GM12873 (cell line): ENCODE measurements around the gene INSR.

ENCODE experiments used
- TF ChIP-seq, protein P1 (sequence below): IDR thresholded peaks from 2 replicates; pipeline ENCODE4 v1.5.1; 2012; ENCODE audit warnings: low read depth, mild to moderate bottlenecking, moderate library complexity, low read length, control low read depth; ENCODE audit not compliant: insufficient read depth; ENCODE audit errors: missing control alignments

The INSR gene

DNA sequence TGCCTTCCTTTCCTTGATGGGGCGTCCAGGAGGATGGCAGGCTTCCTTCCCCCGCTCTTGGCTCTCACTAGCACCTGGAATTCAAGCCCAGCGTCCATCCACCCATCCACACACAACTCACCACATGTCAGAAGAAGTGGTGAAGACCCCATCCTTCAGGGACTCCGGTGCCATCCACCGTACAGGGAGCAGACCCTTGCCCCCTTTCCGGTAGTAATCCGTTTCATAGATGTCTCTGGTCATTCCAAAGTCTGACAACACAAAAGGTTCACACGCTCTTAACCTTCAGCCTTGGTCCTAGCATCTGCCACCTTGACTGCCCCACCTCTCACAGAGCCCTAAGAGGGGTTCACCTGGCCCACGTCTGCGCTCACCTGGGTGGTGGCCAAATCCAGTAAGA lies 173.7 kb downstream of the INSR start:
- TF ChIP-seq, protein P1, sequence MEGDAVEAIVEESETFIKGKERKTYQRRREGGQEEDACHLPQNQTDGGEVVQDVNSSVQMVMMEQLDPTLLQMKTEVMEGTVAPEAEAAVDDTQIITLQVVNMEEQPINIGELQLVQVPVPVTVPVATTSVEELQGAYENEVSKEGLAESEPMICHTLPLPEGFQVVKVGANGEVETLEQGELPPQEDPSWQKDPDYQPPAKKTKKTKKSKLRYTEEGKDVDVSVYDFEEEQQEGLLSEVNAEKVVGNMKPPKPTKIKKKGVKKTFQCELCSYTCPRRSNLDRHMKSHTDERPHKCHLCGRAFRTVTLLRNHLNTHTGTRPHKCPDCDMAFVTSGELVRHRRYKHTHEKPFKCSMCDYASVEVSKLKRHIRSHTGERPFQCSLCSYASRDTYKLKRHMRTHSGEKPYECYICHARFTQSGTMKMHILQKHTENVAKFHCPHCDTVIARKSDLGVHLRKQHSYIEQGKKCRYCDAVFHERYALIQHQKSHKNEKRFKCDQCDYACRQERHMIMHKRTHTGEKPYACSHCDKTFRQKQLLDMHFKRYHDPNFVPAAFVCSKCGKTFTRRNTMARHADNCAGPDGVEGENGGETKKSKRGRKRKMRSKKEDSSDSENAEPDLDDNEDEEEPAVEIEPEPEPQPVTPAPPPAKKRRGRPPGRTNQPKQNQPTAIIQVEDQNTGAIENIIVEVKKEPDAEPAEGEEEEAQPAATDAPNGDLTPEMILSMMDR, result no peak

DNA sequence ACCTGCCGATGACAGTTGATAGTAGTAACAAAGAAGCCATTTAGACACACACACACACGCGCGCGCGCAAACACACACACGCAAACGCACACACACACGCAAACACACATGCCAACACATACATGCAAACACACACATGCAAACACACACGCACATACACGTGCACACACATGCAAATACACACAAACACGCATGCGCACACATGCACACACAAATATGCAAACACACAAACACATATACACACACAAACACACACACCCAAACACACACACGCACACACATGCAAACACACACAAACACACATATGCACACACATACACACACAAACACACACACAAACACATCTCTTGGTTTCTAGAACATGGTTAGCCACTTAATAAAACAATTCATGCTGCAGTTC lies 174.6 kb downstream of the INSR start:
- TF ChIP-seq, protein P1, result no peak

DNA sequence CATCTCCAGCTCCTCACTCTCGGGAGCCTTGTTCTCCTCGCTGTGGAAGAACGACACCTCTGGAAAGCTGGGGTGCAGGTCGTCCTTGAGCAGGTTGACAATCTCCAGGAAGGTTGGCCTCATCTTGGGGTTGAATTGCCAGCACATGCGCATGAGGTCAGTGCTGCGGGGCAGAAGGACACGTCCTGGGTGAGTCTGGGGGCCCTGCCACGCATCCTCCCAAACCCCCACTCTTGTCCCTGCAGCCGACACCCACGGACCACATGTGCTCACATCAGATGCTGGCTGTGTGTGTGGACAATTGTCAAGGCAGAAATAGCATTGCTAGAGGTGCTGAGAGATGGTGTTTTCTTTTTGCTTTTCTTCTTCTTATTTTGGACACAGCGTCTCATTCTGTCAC lies 177.0 kb downstream of the INSR start:
- TF ChIP-seq, protein P1, result no peak

DNA sequence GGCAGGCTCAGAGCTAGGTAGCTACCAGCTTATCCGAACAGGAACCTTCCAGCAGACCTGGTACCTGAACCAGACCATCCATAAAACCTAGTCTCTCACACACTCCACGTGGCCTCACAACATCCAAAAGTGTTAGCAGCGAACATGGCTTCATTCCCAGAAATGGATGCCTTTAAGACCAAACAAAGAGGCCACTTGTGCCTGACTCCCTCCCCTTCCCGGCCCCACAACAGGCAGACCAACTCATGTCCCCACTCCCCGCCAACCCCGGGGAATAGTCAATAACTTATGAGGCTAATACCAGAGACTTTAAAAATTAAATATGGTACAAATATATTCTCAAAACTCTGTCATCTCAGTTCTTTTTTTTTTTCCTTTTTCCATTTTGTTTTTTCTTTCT lies 178.5 kb downstream of the INSR start:
- TF ChIP-seq, protein P1, result no peak

DNA sequence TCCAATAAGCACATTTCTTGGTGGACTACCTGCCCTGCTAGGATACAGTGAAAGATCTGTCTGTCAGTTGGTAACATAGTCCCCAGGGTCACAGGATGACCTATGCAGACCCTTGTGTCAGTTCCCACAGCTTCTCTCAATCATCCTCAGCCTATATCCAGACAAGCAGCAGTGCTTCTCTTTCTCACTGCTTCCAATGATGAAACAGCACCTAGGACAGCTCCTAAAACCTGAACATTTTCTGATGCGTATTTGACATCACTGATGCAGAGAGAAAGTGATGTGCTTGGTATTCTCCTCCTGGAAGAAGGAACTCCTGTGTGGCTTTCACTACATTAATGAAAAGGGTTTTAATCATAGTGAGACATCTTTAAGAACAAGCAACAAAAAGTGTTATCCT lies 181.0 kb downstream of the INSR start:
- TF ChIP-seq, protein P1, result no peak

DNA sequence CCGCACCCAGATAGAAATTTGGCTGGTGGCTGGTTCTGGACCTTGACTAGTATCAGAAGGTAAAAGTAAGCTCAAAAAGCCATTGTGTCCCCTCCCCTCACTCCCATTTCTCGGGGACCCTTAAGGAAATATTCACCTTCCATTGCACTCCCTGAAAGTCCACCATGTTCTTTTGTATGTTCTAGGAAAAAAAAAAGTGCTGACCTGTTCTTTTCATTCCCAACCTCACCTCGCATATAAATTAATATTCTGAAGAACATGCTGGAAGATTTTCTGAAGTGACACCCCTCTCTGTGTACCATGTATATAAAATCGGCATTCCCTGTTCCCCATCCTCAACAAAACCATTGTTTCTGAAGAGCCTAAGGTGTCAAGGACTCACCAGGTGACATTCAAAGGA lies 181.5 kb downstream of the INSR start:
- TF ChIP-seq, protein P1, result no peak

DNA sequence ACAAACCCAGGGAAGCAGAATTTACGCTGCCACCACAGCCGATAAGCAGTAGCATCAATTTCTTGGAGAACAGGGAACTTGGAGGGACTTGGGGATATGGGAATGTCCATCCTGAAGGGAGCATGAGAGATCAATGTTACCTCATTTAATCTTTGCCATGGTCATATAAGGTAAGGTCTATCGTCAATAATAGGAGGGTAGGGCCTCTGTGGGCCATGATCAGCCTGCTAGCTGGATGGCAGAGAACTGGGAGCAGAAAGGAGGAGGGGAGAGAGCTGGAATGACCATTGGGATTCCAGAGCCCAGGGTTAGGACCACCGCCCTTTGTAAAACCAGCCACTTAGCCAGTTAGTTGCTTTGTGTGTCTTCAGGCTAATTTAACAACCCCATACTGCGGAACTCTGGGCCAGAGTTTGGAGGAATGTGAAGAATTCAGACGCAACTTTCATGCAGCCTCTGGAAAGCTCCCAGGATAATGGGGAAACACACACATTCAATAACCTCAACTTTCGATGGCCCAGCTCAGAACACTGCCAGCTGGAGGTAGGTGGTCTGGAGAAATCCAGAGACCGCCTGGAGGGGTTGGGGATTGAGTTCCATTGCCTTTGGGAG lies 184.4 kb downstream of the INSR start:
- TF ChIP-seq, protein P1, result no peak
